ENCODE measurements around the gene GTF2F2.

GTF2F2 gene

GRCh38 chr13:45315520-45316167 lies 195.3 kb downstream of the GTF2F2 start:
- no peak for DNase-seq (ENCODE audit: extremely low spot score)
- POLR2A ChIA-PET: no interaction called here
- CTCF ChIA-PET: no interaction called here
- no peak for TF ChIP-seq FOXM1 (IDR thresholded peaks at IDR 0.05; ENCODE audit: borderline replicate concordance)
- no peak for TF ChIP-seq FOXA1 (IDR thresholded peaks at IDR 0.05)
- no peak for TF ChIP-seq PKNOX1 (IDR thresholded peaks at IDR 0.05)
- TF ChIP-seq NFRKB (IDR thresholded peaks at IDR 0.05): no peak
- no peak for TF ChIP-seq ZNF384 (IDR thresholded peaks at IDR 0.05)
- TF ChIP-seq SUZ12 (IDR thresholded peaks at IDR 0.05): no peak
- TF ChIP-seq BHLHE40 (IDR thresholded peaks at IDR 0.05; ENCODE audit: borderline replicate concordance): no peak

GRCh38 chr13:45316338-45316737 lies 196.0 kb downstream of the GTF2F2 start:
- ChIA-PET POLR2A (no interaction called here), CTCF (no interaction called here)
- TF ChIP-seq ZNF384 (IDR thresholded peaks at IDR 0.05): no peak
- no peak for TF ChIP-seq FOXM1 (IDR thresholded peaks at IDR 0.05; ENCODE audit: borderline replicate concordance)
- no peak for TF ChIP-seq ARNT (IDR thresholded peaks at IDR 0.05)
- no peak for TF ChIP-seq SUZ12 (IDR thresholded peaks at IDR 0.05)
- TF ChIP-seq SP1 (IDR thresholded peaks at IDR 0.05): no peak
- no peak for TF ChIP-seq TARDBP (IDR thresholded peaks at IDR 0.05)
- TF ChIP-seq L3MBTL2 (conservative IDR thresholded peaks at IDR 0.05): no peak
- TF ChIP-seq FOXA1 (IDR thresholded peaks at IDR 0.05): no peak
- no peak for TF ChIP-seq FOXK2 (IDR thresholded peaks at IDR 0.05)
- no peak for TF ChIP-seq HDGF (IDR thresholded peaks at IDR 0.05; ENCODE audit: borderline replicate concordance)

GRCh38 chr13:45316996-45317395 lies 196.7 kb downstream of the GTF2F2 start:
- no peak for TF ChIP-seq ZNF384 (IDR thresholded peaks at IDR 0.05)
- TF ChIP-seq FOXM1 (IDR thresholded peaks at IDR 0.05; ENCODE audit: borderline replicate concordance): no peak
- no peak for TF ChIP-seq PKNOX1 (IDR thresholded peaks at IDR 0.05)
- no peak for TF ChIP-seq TARDBP (IDR thresholded peaks at IDR 0.05)
- no peak for TF ChIP-seq FOXA1 (IDR thresholded peaks at IDR 0.05)
- no peak for TF ChIP-seq HDGF (IDR thresholded peaks at IDR 0.05; ENCODE audit: borderline replicate concordance)
- TF ChIP-seq FOXK2 (IDR thresholded peaks at IDR 0.05): no peak
- no peak for TF ChIP-seq L3MBTL2 (conservative IDR thresholded peaks at IDR 0.05)
- no peak for TF ChIP-seq BHLHE40 (IDR thresholded peaks at IDR 0.05; ENCODE audit: borderline replicate concordance)
- no peak for TF ChIP-seq SP1 (IDR thresholded peaks at IDR 0.05)
- no peak for TF ChIP-seq LEF1 (IDR thresholded peaks at IDR 0.05; ENCODE audit: borderline replicate concordance)
- no peak for TF ChIP-seq CTBP1 (IDR thresholded peaks at IDR 0.05; ENCODE audit: borderline replicate concordance)
- no peak for TF ChIP-seq ARNT (IDR thresholded peaks at IDR 0.05)
- no peak for TF ChIP-seq NFRKB (IDR thresholded peaks at IDR 0.05)
- DNase-seq (ENCODE audit: extremely low spot score): no peak
- CTCF ChIA-PET: no interaction called here
- POLR2A ChIA-PET: no interaction called here

More at GRCh38 chr13:45316338-45316737, 196.0 kb downstream of the GTF2F2 start:
- no peak for DNase-seq (ENCODE audit: extremely low spot score)

GRCh38 chr13:45320876-45321629 lies 200.7 kb downstream of the GTF2F2 start:
- ChIA-PET POLR2A (interaction anchor here (1.0 kb wide), 1 partner anchor 14 kb away, joined by 3 read pairs; no protein-coding TSS in a partner anchor), CTCF (interaction anchor here (0.6 to 0.8 kb wide), 2 partner anchors 9 to 600 kb away, joined by 3 to 4 read pairs; no protein-coding TSS in a partner anchor)
- no peak for DNase-seq (ENCODE audit: extremely low spot score)
- TF ChIP-seq SUZ12 (IDR thresholded peaks at IDR 0.05) (no peak), PKNOX1 (IDR thresholded peaks at IDR 0.05) (no peak), HDGF (IDR thresholded peaks at IDR 0.05; ENCODE audit: borderline replicate concordance) (no peak), FOXM1 (IDR thresholded peaks at IDR 0.05; ENCODE audit: borderline replicate concordance) (no peak), ARNT (IDR thresholded peaks at IDR 0.05) (no peak), L3MBTL2 (conservative IDR thresholded peaks at IDR 0.05) (no peak), BHLHE40 (IDR thresholded peaks at IDR 0.05; ENCODE audit: borderline replicate concordance) (no peak)

- POLR2A ChIA-PET: no interaction called here
- CTCF ChIA-PET: no interaction called here
- TF ChIP-seq BHLHE40 (IDR thresholded peaks at IDR 0.05; ENCODE audit: borderline replicate concordance): no peak
- no peak for TF ChIP-seq CTBP1 (IDR thresholded peaks at IDR 0.05; ENCODE audit: borderline replicate concordance)
- no peak for TF ChIP-seq FOXK2 (IDR thresholded peaks at IDR 0.05)
- TF ChIP-seq SUZ12 (IDR thresholded peaks at IDR 0.05): no peak
- no peak for TF ChIP-seq NFRKB (IDR thresholded peaks at IDR 0.05)
- no peak for TF ChIP-seq ZNF384 (IDR thresholded peaks at IDR 0.05)
- no peak for TF ChIP-seq FOXA1 (IDR thresholded peaks at IDR 0.05)
- TF ChIP-seq ARNT (IDR thresholded peaks at IDR 0.05): no peak
- no peak for TF ChIP-seq ELF4 (IDR thresholded peaks at IDR 0.05)
- TF ChIP-seq TARDBP (IDR thresholded peaks at IDR 0.05): no peak
- TF ChIP-seq L3MBTL2 (conservative IDR thresholded peaks at IDR 0.05): no peak
- no peak for TF ChIP-seq SP1 (IDR thresholded peaks at IDR 0.05)
- no peak for TF ChIP-seq HDGF (IDR thresholded peaks at IDR 0.05; ENCODE audit: borderline replicate concordance)
- no peak for TF ChIP-seq LEF1 (IDR thresholded peaks at IDR 0.05; ENCODE audit: borderline replicate concordance)
- TF ChIP-seq PKNOX1 (IDR thresholded peaks at IDR 0.05): no peak
- TF ChIP-seq FOXM1 (IDR thresholded peaks at IDR 0.05; ENCODE audit: borderline replicate concordance): no peak
- DNase-seq (ENCODE audit: extremely low spot score): no peak
These were observed 205.5 kb downstream of the GTF2F2 start for GRCh38 chr13:45325806-45326205.

Data from HEK293T (cell line).